Esophagus squamous epithelium (tissue), 5 donors: Measurements from ENCODE around the gene RPRM. TPM values are rescaled to one million over a fixed set of nuclear protein-coding genes. Genes with fewer than 3 reads are reported as not detected.

Experiments used
- DNase-seq: peaks from one replicate; lab custom pipeline; 2025; lab: John Stamatoyannopoulos, UW
- H3K27ac ChIP-seq, 4 donors: fragments of 200-600 bp; sonication (generic); one replicate each; pipeline ENCODE4 v1.5.1; 2016 to 2019; ENCODE audit warnings: mild to moderate bottlenecking in 1 of 4
- H3K27me3 ChIP-seq, 4 donors: fragments of 200-600 bp; sonication (generic); 1 replicate in 3 of 4; 2 replicates in 1 of 4; pipeline versions ENCODE4 v1.5.1 to v1.6.0; 2017 to 2021; ENCODE audit warnings: antibody characterized with exemption in 1 of 4
- H3K36me3 ChIP-seq, 3 donors: fragments of 200-600 bp; sonication (generic); one replicate each; pipeline ENCODE4 v1.5.1; 2016 to 2019
- H3K4me1 ChIP-seq, 3 donors: fragments of 200-600 bp; sonication (generic); one replicate each; pipeline ENCODE4 v1.5.1; 2017 to 2019
- H3K4me3 ChIP-seq, 4 donors: fragments of 200-600 bp; sonication (generic); 1 replicate in 3 of 4; 2 replicates in 1 of 4; pipeline ENCODE4 v1.5.1; 2016 to 2019; ENCODE audit warnings: mild to moderate bottlenecking in 2 of 4, moderate library complexity in 1 of 4
- H3K9me3 ChIP-seq, 3 donors: fragments of 200-600 bp; sonication (generic); one replicate each; pipeline ENCODE4 v1.5.1; 2016 to 2019
- POLR2A ChIP-seq, 4 donors: fragments of 450-650 bp; IDR thresholded peaks; one replicate each; pipeline ENCODE4 v1.6.1; 2017; ENCODE audit warnings: antibody characterized with exemption in 4 of 4, mild to moderate bottlenecking in 4 of 4, moderate library complexity in 3 of 4
- WGBS, 2 donors: methylation state at CpG; one replicate each; pipeline ENCODE4 v1.1.5; 2018; 5-methylcytosine and 5-hydroxymethylcytosine counted together
- intact Hi-C: fragments of 100-400 bp; cut with DNase I; formaldehyde crosslinking; loops from one replicate; pipeline ENCODE4 v1.15.0; 2022
- total RNA-seq, 4 donors: library from RNA; depleted of rRNA; stranded (reverse); fragments of >200 nt; gene quantifications; one replicate each; pipeline ENCODE4 v1.1.0, GENCODE V29; 2016
- TF ChIP-seq, protein P1 (sequence below), 6 experiments: fragments of 450-650 bp in 4 of 6; fragments of 200-600 bp in 2 of 6; sonication (generic) in 2 of 6; IDR thresholded peaks; one replicate each; pipeline ENCODE4 v1.5.1; 2016 to 2019; ENCODE audit warnings: antibody characterized with exemption in 6 of 6, mild to moderate bottlenecking in 4 of 6, moderate library complexity in 4 of 6
- donor health status: DM: yes; HTN: yes; CAD: no.

RPRM gene
- total RNA-seq, 4 donors from 2014 or later = 0.95 TPM; not detected in 3

DNA sequence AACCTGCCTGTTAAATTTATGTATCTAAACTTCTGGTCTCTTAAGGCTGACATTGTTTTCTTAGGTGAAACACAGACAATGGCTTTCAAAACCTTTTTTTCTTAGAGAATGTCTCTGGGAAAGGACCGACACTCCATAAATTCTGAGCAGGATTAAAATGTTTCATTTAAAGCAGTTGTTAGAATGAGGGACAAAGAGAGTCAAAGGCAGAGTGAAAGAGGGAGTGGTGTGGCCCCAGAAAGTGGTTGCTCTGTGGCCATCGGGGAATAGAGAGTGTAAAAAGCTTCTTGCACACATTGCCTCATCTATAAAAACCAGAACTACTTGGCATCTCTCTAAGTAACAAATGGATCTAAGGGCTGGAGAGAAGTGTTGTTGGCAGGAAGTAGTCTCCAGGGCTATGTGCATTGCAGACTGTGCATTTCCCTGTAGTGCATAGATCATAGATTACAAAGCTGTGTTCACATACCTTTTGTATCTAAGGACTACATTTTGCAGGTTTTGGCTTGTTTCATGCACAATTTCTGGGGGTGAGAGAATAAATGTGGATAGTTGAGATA is 3.6 kb downstream of the RPRM start:
- Histone ChIP-seq H3K27me3 (peaks cover 0 to 61% (median 7%) of the 10 kb centered on the region in 4 donors), H3K4me1 (peaks cover 17 to 32% (median 21%) of the 10 kb centered on the region in 3 donors)
- WGBS, 2 donors = 54 to 63% methylated on average over 2 of the region's 2 CpGs

DNA sequence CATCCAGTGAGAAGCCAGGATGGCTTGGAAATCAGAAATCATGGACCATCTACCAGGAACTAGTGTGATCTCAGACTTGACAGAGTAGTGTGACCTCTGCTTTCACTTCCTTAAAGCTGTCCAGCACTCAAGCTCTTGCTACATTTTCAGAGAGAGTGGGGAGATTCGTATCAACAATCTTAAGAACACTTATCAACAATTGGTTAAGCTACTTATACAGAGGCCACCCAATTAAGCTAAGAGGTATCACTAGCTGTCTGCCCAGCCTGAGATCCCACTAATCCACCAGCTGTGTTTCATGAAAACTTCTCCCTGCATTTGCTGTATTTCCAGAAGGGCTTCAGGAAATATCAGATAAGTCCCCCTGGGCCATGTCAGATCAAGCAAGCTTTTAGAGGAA is 4.2 kb downstream of the RPRM start:
- TF ChIP-seq, protein P1, sequence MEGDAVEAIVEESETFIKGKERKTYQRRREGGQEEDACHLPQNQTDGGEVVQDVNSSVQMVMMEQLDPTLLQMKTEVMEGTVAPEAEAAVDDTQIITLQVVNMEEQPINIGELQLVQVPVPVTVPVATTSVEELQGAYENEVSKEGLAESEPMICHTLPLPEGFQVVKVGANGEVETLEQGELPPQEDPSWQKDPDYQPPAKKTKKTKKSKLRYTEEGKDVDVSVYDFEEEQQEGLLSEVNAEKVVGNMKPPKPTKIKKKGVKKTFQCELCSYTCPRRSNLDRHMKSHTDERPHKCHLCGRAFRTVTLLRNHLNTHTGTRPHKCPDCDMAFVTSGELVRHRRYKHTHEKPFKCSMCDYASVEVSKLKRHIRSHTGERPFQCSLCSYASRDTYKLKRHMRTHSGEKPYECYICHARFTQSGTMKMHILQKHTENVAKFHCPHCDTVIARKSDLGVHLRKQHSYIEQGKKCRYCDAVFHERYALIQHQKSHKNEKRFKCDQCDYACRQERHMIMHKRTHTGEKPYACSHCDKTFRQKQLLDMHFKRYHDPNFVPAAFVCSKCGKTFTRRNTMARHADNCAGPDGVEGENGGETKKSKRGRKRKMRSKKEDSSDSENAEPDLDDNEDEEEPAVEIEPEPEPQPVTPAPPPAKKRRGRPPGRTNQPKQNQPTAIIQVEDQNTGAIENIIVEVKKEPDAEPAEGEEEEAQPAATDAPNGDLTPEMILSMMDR (IDR thresholded peaks at IDR 0.05) = no peak
- TF ChIP-seq POLR2A (IDR thresholded peaks at IDR 0.05) = no peak
- H3K27me3 ChIP-seq = peaks cover 0 to 55% (median 7%) of the 10 kb centered on the region in 4 donors
- H3K9me3 ChIP-seq = no peaks in the 10 kb centered on the region
- H3K4me3 ChIP-seq = no peak overlapping the region
- no peak for DNase-seq
- H3K27ac ChIP-seq = no peak overlapping the region
- WGBS, 2 donors = 17 to 67% methylated on average over 1 of the region's 1 CpG
- H3K4me1 ChIP-seq = peaks cover 17 to 31% (median 21%) of the 10 kb centered on the region in 3 donors
- no peaks in the 10 kb centered on the region for H3K36me3 ChIP-seq
- intact Hi-C loops = no loop called here

More for the DNA sequence above, 3.6 kb downstream of the RPRM start:
- no peak for DNase-seq
- no peaks in the 10 kb centered on the region for H3K9me3 ChIP-seq
- H3K4me3 ChIP-seq = no peak overlapping the region
- intact Hi-C loops = no loop called here
- no peak overlapping the region for H3K27ac ChIP-seq
- no peaks in the 10 kb centered on the region for H3K36me3 ChIP-seq
- TF ChIP-seq, protein P1 (IDR thresholded peaks at IDR 0.05) = no peak
- TF ChIP-seq POLR2A (IDR thresholded peaks at IDR 0.05) = no peak

DNA sequence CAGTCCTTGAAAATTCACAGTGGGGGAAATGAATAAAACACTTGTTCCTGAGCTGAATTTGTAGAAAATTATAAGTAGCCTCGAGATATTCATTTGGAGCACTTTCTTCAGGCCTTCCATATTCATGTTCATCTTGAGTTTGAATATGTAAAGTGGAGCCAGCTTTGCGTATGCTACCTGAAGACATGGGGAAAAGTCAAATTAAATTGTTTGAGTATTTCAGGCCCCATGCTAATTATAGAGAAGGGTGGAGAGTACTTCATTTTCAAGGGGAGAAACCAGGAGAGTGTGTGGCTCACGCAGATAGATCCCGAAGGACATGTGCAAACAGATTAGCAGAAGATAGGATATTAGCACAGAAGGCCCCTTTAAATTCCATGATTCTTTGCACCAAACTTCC is 7.7 kb downstream of the RPRM start:
- Histone ChIP-seq H3K4me1 (no peaks in the 10 kb centered on the region), H3K27me3 (peaks cover 0 to 20% (median 0%) of the 10 kb centered on the region in 4 donors), H3K27ac (no peak overlapping the region), H3K36me3 (no peaks in the 10 kb centered on the region), H3K4me3 (no peak overlapping the region), H3K9me3 (no peaks in the 10 kb centered on the region)
- DNase-seq = no peak
- WGBS, 2 donors = 81 to 83% methylated on average over 4 of the region's 4 CpGs
- TF ChIP-seq, protein P1 (IDR thresholded peaks at IDR 0.05) = no peak
- no peak for TF ChIP-seq POLR2A (IDR thresholded peaks at IDR 0.05)
- intact Hi-C loops = no loop called here

DNA sequence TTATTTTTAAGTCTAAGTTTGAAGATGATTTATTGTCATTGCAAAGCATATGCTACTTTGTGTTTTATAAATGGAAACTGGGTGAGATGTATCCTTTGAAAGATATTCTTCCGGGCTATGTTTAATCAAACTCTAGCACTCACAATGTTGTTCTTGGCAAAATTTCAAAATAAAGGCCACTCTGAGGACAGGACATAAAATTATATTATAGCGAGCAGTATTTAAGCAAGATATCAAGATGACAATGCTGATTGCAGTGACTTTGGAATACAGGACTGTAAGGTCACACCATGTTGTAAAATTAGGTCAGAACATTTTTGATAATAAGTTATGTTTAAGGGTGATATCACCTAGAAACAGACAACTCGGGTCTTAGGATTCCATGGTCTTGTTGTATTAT is 14.2 kb downstream of the RPRM start:
- H3K4me3 ChIP-seq = no peak overlapping the region
- TF ChIP-seq, protein P1 (IDR thresholded peaks at IDR 0.05) = no peak
- TF ChIP-seq POLR2A (IDR thresholded peaks at IDR 0.05) = no peak
- no peaks in the 10 kb centered on the region for H3K9me3 ChIP-seq
- peaks cover 0 to 9% (median 0%) of the 10 kb centered on the region in 4 donors for H3K27me3 ChIP-seq
- WGBS, 2 donors = 55 to 68% methylated on average over 3 of the region's 3 CpGs
- no peaks in the 10 kb centered on the region for H3K36me3 ChIP-seq
- no peak for DNase-seq
- H3K4me1 ChIP-seq = no peaks in the 10 kb centered on the region
- H3K27ac ChIP-seq = no peak overlapping the region
- intact Hi-C loops = no loop called here

DNA sequence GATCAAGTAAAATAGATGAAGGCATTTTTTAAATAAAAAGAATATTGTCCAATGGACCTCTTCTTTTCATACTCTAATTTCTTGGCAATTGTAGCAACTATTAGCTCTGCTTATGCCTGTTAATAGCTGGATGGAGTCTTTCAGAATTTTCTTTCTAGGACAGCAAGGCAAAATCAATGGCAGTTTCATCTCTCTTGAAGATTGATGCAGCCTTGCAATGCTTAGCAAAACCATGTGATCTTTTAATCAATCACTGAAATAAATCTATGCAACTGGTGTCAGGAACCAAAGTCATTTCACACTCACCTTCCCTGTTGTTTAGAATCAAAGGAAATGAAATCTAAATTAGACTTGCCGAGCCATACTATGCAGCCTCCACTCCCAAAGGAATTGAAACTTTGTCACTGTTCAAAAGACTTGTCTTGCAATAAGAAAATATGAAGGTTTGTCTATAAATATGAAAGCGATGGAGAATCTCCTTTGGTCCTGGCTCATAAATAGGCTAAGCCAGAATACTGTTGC is 16.2 kb downstream of the RPRM start:
- WGBS, 2 donors = 76 to 87% methylated on average over 2 of the region's 2 CpGs
- DNase-seq = no peak
- peaks cover 0 to 12% (median 0%) of the 10 kb centered on the region in 4 donors for H3K27me3 ChIP-seq
- H3K4me1 ChIP-seq = no peaks in the 10 kb centered on the region
- intact Hi-C loops = no loop called here
- no peak overlapping the region for H3K27ac ChIP-seq
- H3K4me3 ChIP-seq = no peak overlapping the region
- no peak for TF ChIP-seq POLR2A (IDR thresholded peaks at IDR 0.05)
- TF ChIP-seq, protein P1 (IDR thresholded peaks at IDR 0.05) = no peak
- no peaks in the 10 kb centered on the region for H3K36me3 ChIP-seq
- no peaks in the 10 kb centered on the region for H3K9me3 ChIP-seq
